Panc1 (cell line): ENCODE results near the gene MEGF11. TPM values are rescaled to one million over a fixed set of nuclear protein-coding genes. Genes with fewer than 3 reads are reported as not detected.

Source experiments
- ATAC-seq: fragments of 200-7000 bp; cut with Tn5 transposase; 2 replicates; pipeline ENCODE4 v1.9.1; 2020; ENCODE audit warnings: mild to moderate bottlenecking, moderate library complexity
- BruUV-seq: library from RNA; stranded (reverse); fragments of 400-500 nt; replicated peaks from 2 replicates; lab custom pipeline; 2021; lab: Mats Ljungman, UMichigan
- CTCF ChIA-PET: fragments of 300-600 bp; sonication (Branson Sonifier 250); formaldehyde crosslinking; loops from one replicate; lab custom pipeline; 2022; ENCODE audit warnings: antibody characterized with exemption; lab: Charles Lee
- POLR2A ChIA-PET: fragments of 300-600 bp; sonication (Branson Sonifier 250); formaldehyde crosslinking; loops from one replicate; lab custom pipeline; 2022; ENCODE audit warnings: antibody characterized with exemption; lab: Charles Lee
- DNase-seq: peaks from one replicate; pipeline ENCODE4 v3.0.0-alpha.2; 2010; ENCODE audit warnings: low read depth, low spot score
- H3K27ac ChIP-seq: 2 replicates; pipeline ENCODE4 v1.5.1; 2011; ENCODE audit warnings: mild to moderate bottlenecking, low read length, inconsistent platforms
- H3K27me3 ChIP-seq: fragments of 200-500 bp; sonication (Bioruptor generic); 2 replicates; pipeline ENCODE4 v1.6.0; 2014; ENCODE audit warnings: low read length, inconsistent platforms; ENCODE audit not compliant: control insufficient read depth, insufficient read depth
- H3K36me3 ChIP-seq: fragments of 200-500 bp; sonication (Bioruptor generic); 2 replicates; pipeline ENCODE4 v1.5.1; 2014; ENCODE audit warnings: inconsistent platforms, mild to moderate bottlenecking, low read length, moderate library complexity; ENCODE audit not compliant: control insufficient read depth, insufficient read depth
- H3K4me1 ChIP-seq: 2 replicates; pipeline ENCODE4 v1.5.1; 2011; ENCODE audit warnings: inconsistent platforms, mild to moderate bottlenecking, low read length, moderate library complexity; ENCODE audit not compliant: control insufficient read depth, insufficient read depth
- H3K4me3 ChIP-seq, 2 experiments: 2 replicates each; pipeline ENCODE4 v1.5.1; 2011 to 2012; ENCODE audit warnings: low read depth in 2 of 2, low read length in 2 of 2, mild to moderate bottlenecking in 2 of 2, inconsistent platforms in 1 of 2, moderate library complexity in 1 of 2
- H3K9me3 ChIP-seq: fragments of 200-500 bp; sonication (Bioruptor generic); 2 replicates; pipeline ENCODE4 v1.5.1; 2014; ENCODE audit warnings: low read depth, mild to moderate bottlenecking, inconsistent platforms, low read length, moderate library complexity; ENCODE audit not compliant: control insufficient read depth, insufficient read depth
- POLR2AphosphoS5 ChIP-seq: IDR thresholded peaks from 2 replicates; pipeline ENCODE4 v1.6.1; 2012; ENCODE audit warnings: mild to moderate bottlenecking, low read depth, low read length, moderate library complexity
- SIN3A ChIP-seq: IDR thresholded peaks from 2 replicates; pipeline ENCODE4 v1.6.1; 2012; ENCODE audit warnings: low read depth, mild to moderate bottlenecking, low read length, moderate library complexity, borderline replicate concordance; ENCODE audit not compliant: insufficient read depth
- TCF7L2 ChIP-seq: IDR thresholded peaks from 2 replicates; pipeline ENCODE4 v1.6.1; 2011; ENCODE audit warnings: mild to moderate bottlenecking, low read depth, low read length, inconsistent platforms
- in situ Hi-C: cut with HindIII; loops from 2 replicates; pipeline ENCODE4 v1.10.0; 2016; ENCODE audit warnings: low sequenced_read_pairs, low pct_unique_long_range_greater_than_20kb
- intact Hi-C: fragments of 100-400 bp; cut with micrococcal nuclease; formaldehyde crosslinking; loops from one replicate; pipeline ENCODE4 v1.10.0; 2022; ENCODE audit not compliant: unreplicated experiment
- total RNA-seq: library from RNA; stranded (reverse); gene quantifications from one replicate; pipeline ENCODE4 v1.2.1, GENCODE V29; 2021; ENCODE audit not compliant: unreplicated experiment
- TF ChIP-seq, protein P1 (sequence below), 2 experiments: IDR thresholded peaks; 2 replicates each; pipeline ENCODE4 v1.6.1; 2011 to 2012; ENCODE audit warnings: low read depth in 2 of 2, control low read depth in 1 of 2, low read length in 1 of 2, mild to moderate bottlenecking in 1 of 2, moderate library complexity in 1 of 2; ENCODE audit not compliant: insufficient read depth in 1 of 2
- TF ChIP-seq, protein P2 (sequence below): fragments of 450-650 bp; IDR thresholded peaks from 2 replicates; pipeline ENCODE4 v1.5.1; 2017; ENCODE audit warnings: mild to moderate bottlenecking

The MEGF11 gene
- total RNA-seq, 1 experiment from 2014 or later = 0.95 TPM

DNA sequence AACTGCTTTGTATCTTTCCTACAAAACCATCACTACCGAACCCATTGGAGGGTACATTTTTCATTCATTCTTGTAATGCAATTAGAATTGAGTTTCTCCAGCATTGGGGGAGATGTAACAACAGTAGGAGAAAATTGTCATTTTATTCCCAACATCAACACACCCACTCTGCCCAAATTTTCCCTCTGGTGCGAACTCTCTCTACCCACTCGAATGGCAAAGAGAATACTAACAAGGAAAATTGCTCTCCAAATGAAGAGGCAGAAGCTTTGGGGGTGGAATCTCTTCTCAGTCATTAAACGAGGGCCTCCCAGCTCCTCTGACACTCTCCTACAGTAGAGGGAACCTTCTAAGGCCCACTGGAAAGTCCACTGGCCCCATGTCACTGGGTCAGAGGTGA is 135.7 kb downstream of the MEGF11 start:
- H3K27me3 ChIP-seq = no peaks in the 10 kb centered on the region; the same call in 1 of the 2 replicates
- DNase-seq = no peak
- no peak overlapping the region for H3K27ac ChIP-seq
- CTCF ChIA-PET = no interaction called here
- ATAC-seq = no peak
- H3K4me3 ChIP-seq = no peak overlapping the region
- no peaks in the 10 kb centered on the region for H3K36me3 ChIP-seq
- in situ Hi-C loops (no loop called here), intact Hi-C loops (no loop called here)
- TF ChIP-seq, protein P1, sequence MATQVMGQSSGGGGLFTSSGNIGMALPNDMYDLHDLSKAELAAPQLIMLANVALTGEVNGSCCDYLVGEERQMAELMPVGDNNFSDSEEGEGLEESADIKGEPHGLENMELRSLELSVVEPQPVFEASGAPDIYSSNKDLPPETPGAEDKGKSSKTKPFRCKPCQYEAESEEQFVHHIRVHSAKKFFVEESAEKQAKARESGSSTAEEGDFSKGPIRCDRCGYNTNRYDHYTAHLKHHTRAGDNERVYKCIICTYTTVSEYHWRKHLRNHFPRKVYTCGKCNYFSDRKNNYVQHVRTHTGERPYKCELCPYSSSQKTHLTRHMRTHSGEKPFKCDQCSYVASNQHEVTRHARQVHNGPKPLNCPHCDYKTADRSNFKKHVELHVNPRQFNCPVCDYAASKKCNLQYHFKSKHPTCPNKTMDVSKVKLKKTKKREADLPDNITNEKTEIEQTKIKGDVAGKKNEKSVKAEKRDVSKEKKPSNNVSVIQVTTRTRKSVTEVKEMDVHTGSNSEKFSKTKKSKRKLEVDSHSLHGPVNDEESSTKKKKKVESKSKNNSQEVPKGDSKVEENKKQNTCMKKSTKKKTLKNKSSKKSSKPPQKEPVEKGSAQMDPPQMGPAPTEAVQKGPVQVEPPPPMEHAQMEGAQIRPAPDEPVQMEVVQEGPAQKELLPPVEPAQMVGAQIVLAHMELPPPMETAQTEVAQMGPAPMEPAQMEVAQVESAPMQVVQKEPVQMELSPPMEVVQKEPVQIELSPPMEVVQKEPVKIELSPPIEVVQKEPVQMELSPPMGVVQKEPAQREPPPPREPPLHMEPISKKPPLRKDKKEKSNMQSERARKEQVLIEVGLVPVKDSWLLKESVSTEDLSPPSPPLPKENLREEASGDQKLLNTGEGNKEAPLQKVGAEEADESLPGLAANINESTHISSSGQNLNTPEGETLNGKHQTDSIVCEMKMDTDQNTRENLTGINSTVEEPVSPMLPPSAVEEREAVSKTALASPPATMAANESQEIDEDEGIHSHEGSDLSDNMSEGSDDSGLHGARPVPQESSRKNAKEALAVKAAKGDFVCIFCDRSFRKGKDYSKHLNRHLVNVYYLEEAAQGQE (IDR thresholded peaks at IDR 0.05; ENCODE audit: insufficient read depth in 1 of 2, low read depth in 2 of 2, low read length in 1 of 2) = no peak
- TF ChIP-seq TCF7L2 = no peak
- no peaks in the 10 kb centered on the region for H3K9me3 ChIP-seq
- H3K4me1 ChIP-seq = no peaks in the 10 kb centered on the region
- POLR2A ChIA-PET = no interaction called here
- BruUV-seq = no TSS peak

GRCh38 chr15:66115568-66116206 is 137.9 kb downstream of the MEGF11 start:
- ATAC-seq (no peak), DNase-seq (no peak)
- in situ Hi-C loops (no loop called here), intact Hi-C loops (no loop called here)
- POLR2A ChIA-PET = interaction anchor here (0.6 kb wide), 1 partner anchor 51 kb away, joined by 12 read pairs; no protein-coding TSS in a partner anchor
- no peaks in the 10 kb centered on the region; the same call in 1 of the 2 replicates for H3K36me3 ChIP-seq
- H3K9me3 ChIP-seq = no peaks in the 10 kb centered on the region
- no peak overlapping the region for H3K4me3 ChIP-seq
- TF ChIP-seq SIN3A (no peak), POLR2AphosphoS5 (no peak)
- TF ChIP-seq, protein P1 (IDR thresholded peaks at IDR 0.05; ENCODE audit: insufficient read depth in 1 of 2, low read depth in 2 of 2, low read length in 1 of 2) = no peak
- TF ChIP-seq, protein P2, sequence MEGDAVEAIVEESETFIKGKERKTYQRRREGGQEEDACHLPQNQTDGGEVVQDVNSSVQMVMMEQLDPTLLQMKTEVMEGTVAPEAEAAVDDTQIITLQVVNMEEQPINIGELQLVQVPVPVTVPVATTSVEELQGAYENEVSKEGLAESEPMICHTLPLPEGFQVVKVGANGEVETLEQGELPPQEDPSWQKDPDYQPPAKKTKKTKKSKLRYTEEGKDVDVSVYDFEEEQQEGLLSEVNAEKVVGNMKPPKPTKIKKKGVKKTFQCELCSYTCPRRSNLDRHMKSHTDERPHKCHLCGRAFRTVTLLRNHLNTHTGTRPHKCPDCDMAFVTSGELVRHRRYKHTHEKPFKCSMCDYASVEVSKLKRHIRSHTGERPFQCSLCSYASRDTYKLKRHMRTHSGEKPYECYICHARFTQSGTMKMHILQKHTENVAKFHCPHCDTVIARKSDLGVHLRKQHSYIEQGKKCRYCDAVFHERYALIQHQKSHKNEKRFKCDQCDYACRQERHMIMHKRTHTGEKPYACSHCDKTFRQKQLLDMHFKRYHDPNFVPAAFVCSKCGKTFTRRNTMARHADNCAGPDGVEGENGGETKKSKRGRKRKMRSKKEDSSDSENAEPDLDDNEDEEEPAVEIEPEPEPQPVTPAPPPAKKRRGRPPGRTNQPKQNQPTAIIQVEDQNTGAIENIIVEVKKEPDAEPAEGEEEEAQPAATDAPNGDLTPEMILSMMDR = no peak
- CTCF ChIA-PET = no interaction called here
- no peaks in the 10 kb centered on the region for H3K4me1 ChIP-seq
- H3K27me3 ChIP-seq = peaks cover 18% of the 10 kb centered on the region
- no peak overlapping the region for H3K27ac ChIP-seq
- no TSS peak for BruUV-seq
